Glomerular visceral epithelial cell (primary cell): ENCODE measurements around the gene VKORC1.
"Not testable (repeated sequence)": the region's sequence is repeated elsewhere in the genome, so short reads cannot be mapped to it uniquely, and the experiment has no call there.

Experiments used
- DNase-seq: peaks from one replicate; pipeline ENCODE4 v3.0.0-alpha.2; 2016; ENCODE audit errors: extremely low spot score

Gene VKORC1

GRCh38 chr16:31094424-31095120 is at the start of gene VKORC1:
Gene VKORC1 (minus strand): TSS chr16:31094797. CDS start chr16:31094729, 68 bp downstream.
- DNase-seq: peak; percentile 97

- no peak for DNase-seq
Observed at GRCh38 chr16:31143694-31144148, 49.1 kb upstream of the VKORC1 start.

- no peak for DNase-seq
Observed at GRCh38 chr16:31143011-31143693, 48.6 kb upstream of the VKORC1 start.

- DNase-seq: peak; percentile 99
Observed at GRCh38 chr16:31142109-31143010, 47.8 kb upstream of the VKORC1 start.

- DNase-seq: no peak
Observed at GRCh38 chr16:31141489-31142108, 47.0 kb upstream of the VKORC1 start.

- not testable (repeated sequence) for DNase-seq
Observed at GRCh38 chr16:31141071-31141469, 46.5 kb upstream of the VKORC1 start.

- DNase-seq: peak; percentile 79
Observed at GRCh38 chr16:31138621-31139578, 44.3 kb upstream of the VKORC1 start.

- not testable (repeated sequence) for DNase-seq
Observed at GRCh38 chr16:31136822-31137499, 42.4 kb upstream of the VKORC1 start.

GRCh38 chr16:31136287-31136662 is 41.7 kb upstream of the VKORC1 start:
- no peak for DNase-seq

GRCh38 chr16:31135535-31136286 is 41.1 kb upstream of the VKORC1 start, which contains the start of gene PRSS8:
Gene PRSS8 (minus strand): TSS chr16:31135727. CDS start chr16:31135498, 229 bp downstream.
- no peak for DNase-seq

- DNase-seq: no peak
Observed at GRCh38 chr16:31134625-31135534, 40.3 kb upstream of the VKORC1 start.

- DNase-seq: no peak
Observed at GRCh38 chr16:31134091-31134571, 39.5 kb upstream of the VKORC1 start.

- no peak for DNase-seq
Observed at GRCh38 chr16:31133046-31133501, 38.5 kb upstream of the VKORC1 start.

GRCh38 chr16:31132303-31132979 is 37.8 kb upstream of the VKORC1 start:
- no peak for DNase-seq

- no peak for DNase-seq
Observed at GRCh38 chr16:31131841-31132271, 37.3 kb upstream of the VKORC1 start.

- no peak for DNase-seq
Observed at GRCh38 chr16:31131416-31131815, 36.8 kb upstream of the VKORC1 start.

GRCh38 chr16:31130899-31131298 is 36.3 kb upstream of the VKORC1 start:
- DNase-seq: no peak
